Activated T-helper 17 cell treated with anti-CD3 and anti-CD28 coated beads, Interleukin-2, amount 50 U/mL, for 72 hours (primary cell): ENCODE data around the gene SCARF2. TPM values are rescaled to one million over a fixed set of nuclear protein-coding genes. Genes with fewer than 3 reads are reported as not detected.
"Not testable (repeated sequence)": the region's sequence is repeated elsewhere in the genome, so short reads cannot be mapped to it uniquely, and the experiment has no call there.

ENCODE experiments used
- ATAC-seq: fragments of 150-1000 bp; cut with Tn5 transposase; replicated peaks from 2 replicates; pipeline ENCODE4 v1.10.0; 2021; ENCODE audit warnings: mild to moderate bottlenecking, moderate library complexity
- H3K27ac Mint-ChIP-seq: one replicate; pipeline ENCODE4 v1.8.0; 2022; ENCODE audit warnings: mixed read lengths
- H3K27me3 Mint-ChIP-seq: one replicate; pipeline ENCODE4 v1.8.0; 2022; ENCODE audit warnings: mixed read lengths
- H3K36me3 Mint-ChIP-seq: one replicate; pipeline ENCODE4 v1.8.0; 2022; ENCODE audit warnings: low read depth, mild to moderate bottlenecking, mixed read lengths
- H3K4me1 Mint-ChIP-seq: one replicate; pipeline ENCODE4 v1.8.0; 2022; ENCODE audit warnings: mixed read lengths
- H3K4me3 Mint-ChIP-seq: one replicate; pipeline ENCODE4 v1.8.0; 2022; ENCODE audit warnings: mild to moderate bottlenecking, mixed read lengths
- H3K9me3 Mint-ChIP-seq: one replicate; pipeline ENCODE4 v1.8.0; 2022; ENCODE audit warnings: mixed read lengths
- total RNA-seq, 2 donors: library from RNA; stranded (reverse); gene quantifications; one replicate each; pipeline ENCODE4 v1.2.3, GENCODE V29; 2022

Gene SCARF2
- total RNA-seq, 2 donors from 2014 or later = 0.43 to 1.5 TPM

DNA sequence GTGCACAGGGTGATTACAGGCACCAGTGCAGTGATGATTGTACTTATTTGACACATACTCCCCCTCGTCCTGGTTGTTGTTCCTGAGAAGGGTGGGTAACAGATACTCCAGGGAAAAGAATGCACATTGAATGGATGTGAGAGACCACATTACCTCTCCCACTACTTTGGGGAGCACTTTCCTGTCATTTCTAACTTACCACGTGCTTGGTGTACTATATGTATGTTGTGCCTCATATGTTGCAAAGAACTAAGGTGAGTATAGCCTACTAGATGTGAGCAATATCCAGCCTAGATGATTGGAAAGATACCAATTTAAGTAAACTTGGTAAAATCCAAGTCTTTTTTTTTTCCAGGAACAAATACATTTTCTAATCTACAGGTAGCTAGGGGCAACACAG lies 14.3 kb upstream of the SCARF2 start:
- peaks cover 11% of the 10 kb centered on the region for H3K4me1 Mint-ChIP-seq
- no peak overlapping the region for H3K27ac Mint-ChIP-seq
- H3K9me3 Mint-ChIP-seq = no peaks in the 10 kb centered on the region
- H3K36me3 Mint-ChIP-seq = peaks cover 23% of the 10 kb centered on the region
- ATAC-seq = no peak
- H3K4me3 Mint-ChIP-seq = no peak overlapping the region
- H3K27me3 Mint-ChIP-seq = no peaks in the 10 kb centered on the region

DNA sequence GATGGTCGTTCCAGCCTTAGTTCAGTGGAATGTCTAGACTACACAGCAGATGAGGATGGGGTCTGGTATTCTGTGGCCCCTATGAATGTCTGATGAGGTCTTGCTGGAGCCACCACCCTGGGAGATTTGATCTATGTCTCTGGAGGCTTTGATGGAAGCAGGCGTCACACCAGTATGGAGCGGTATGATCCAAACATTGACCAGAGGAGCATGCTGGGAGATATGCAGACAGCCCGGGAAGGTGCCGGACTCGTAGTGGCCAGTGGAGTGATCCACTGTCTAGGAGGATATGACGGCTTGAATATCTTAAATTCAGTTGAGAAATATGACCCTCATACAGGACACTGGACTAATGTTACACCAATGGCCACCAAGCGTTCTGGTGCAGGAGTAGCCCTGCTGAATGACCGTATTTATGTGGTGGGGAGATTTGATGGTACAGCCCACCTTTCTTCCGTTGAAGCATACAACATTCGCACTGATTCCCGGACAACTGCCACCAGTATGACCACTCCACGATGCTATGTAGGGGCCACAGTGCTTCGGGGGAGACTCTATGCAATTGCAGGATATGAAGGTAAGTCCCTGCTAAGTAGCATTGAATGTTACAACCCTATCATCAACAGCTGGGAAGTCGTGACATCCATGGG lies 13.6 kb upstream of the SCARF2 start:
- H3K27ac Mint-ChIP-seq, H3K27me3 Mint-ChIP-seq, H3K4me3 Mint-ChIP-seq, H3K4me1 Mint-ChIP-seq, H3K9me3 Mint-ChIP-seq, ATAC-seq: not testable (repeated sequence)
- H3K36me3 Mint-ChIP-seq = peaks cover 23% of the 10 kb centered on the region

DNA sequence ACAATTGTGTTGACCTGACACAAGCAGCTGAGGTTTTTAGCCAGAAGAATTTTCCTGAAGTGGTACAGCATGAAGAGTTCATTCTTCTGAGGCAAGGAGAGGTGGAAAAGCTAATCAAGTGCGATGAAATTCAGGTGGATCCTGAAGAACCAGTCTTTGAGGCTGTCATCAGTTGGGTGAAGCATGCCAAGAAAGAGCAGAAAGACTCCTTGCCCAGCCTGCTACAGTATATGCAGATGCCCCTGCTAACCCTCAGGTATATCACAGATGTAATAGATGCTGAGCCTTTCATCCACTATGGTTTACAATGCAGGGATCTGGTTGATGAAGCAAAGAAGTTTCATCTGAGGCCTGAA lies 12.9 kb upstream of the SCARF2 start:
- no peak for ATAC-seq
- H3K4me1 Mint-ChIP-seq = no peaks in the 10 kb centered on the region
- no peak overlapping the region for H3K27ac Mint-ChIP-seq
- H3K4me3 Mint-ChIP-seq = no peak overlapping the region
- H3K36me3 Mint-ChIP-seq = peaks cover 23% of the 10 kb centered on the region
- no peaks in the 10 kb centered on the region for H3K9me3 Mint-ChIP-seq
- H3K27me3 Mint-ChIP-seq = no peaks in the 10 kb centered on the region

DNA sequence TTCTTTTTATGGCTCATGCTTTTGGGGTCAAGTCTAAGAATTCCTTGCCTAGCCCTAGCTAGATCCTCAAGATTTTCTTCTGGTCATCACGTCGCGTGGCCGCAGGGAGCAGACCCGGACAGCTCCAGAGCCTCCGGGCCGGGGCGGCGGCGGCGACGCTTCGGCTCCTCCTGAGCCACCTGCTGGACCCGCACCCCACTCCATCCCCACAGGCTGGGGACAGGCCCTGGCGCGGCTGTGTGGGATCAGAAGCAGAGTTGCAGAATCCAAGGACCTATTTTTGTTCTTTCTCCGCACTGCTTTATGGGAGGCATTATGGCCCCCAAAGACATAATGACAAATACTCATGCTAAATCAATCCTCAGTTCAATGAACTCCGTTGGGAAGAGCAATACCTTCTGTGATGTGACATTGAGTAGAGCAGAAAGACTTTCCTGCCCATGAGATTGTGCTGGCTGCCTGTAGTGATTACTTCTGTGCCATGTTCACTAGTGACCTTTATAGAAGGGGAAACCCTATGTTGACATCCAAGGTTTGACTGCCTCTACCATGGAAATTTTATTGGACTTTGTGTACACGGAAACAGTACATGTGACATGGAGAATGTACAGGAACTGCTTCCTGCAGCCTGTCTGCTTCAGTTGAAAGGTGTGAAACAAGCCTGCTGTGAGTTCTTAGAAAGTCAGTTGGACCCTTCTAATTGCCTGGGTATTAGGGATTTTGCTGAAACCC lies 12.4 kb upstream of the SCARF2 start:
- Mint-ChIP-seq H3K36me3 (peaks cover 25% of the 10 kb centered on the region), H3K27ac (no peak overlapping the region), H3K9me3 (no peaks in the 10 kb centered on the region), H3K27me3 (no peaks in the 10 kb centered on the region), H3K4me3 (no peak overlapping the region), H3K4me1 (no peaks in the 10 kb centered on the region)
- ATAC-seq = no peak

DNA sequence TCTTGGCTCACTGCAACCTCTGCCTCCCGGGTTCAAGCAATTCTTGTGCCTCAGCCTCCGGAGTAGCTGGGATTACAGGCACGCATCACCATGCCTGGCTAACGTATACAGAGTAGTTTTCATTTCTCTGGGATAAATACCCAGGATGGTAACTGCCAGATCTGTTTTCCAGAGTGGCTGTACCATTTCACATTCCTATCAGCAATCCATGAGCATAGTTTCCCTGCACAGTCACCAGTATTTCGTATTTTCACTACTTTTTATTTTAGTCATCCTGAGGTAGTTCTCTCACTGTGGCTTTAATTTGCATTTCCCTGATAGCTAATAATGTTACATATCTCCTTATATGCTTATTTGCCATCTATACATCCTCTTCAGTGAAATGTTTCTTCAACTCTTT lies 11.0 kb upstream of the SCARF2 start:
- peak; percentile 16 for ATAC-seq
- Mint-ChIP-seq H3K4me1 (no peaks in the 10 kb centered on the region), H3K9me3 (no peaks in the 10 kb centered on the region), H3K27me3 (no peaks in the 10 kb centered on the region), H3K27ac (no peak overlapping the region), H3K4me3 (no peak overlapping the region), H3K36me3 (peaks cover 33% of the 10 kb centered on the region)

DNA sequence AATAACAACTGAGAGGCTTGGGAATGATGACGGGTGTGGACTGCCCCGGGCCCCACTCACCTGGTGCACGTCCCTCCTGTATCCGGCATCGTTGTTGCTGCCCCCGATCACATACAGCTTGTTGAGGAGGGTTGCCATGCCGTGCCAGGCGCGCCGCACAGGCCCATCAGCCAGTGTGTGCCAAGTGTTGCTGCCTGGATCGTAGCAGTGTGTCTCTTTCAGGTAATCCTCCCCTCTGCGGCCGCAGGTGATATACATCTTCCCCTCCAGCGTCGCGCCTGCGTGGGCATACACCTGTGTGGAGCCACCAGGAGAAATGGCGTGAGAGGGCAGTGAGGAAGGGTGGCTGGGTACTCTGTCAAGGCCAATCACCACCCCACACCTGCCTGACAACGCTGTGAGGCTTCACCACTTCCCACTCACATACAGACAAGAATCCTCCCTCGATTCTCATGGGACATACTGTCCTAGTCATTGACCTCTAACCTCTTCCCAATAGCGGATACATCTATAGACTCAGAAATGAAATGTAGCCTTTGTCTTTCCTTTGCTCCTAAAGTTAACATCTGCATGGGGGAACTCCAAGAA lies 8.9 kb upstream of the SCARF2 start:
- no peak overlapping the region for H3K27ac Mint-ChIP-seq
- no peaks in the 10 kb centered on the region for H3K27me3 Mint-ChIP-seq
- H3K9me3 Mint-ChIP-seq = no peaks in the 10 kb centered on the region
- peaks cover 48% of the 10 kb centered on the region for H3K36me3 Mint-ChIP-seq
- no peak for ATAC-seq
- no peak overlapping the region for H3K4me3 Mint-ChIP-seq
- no peaks in the 10 kb centered on the region for H3K4me1 Mint-ChIP-seq

DNA sequence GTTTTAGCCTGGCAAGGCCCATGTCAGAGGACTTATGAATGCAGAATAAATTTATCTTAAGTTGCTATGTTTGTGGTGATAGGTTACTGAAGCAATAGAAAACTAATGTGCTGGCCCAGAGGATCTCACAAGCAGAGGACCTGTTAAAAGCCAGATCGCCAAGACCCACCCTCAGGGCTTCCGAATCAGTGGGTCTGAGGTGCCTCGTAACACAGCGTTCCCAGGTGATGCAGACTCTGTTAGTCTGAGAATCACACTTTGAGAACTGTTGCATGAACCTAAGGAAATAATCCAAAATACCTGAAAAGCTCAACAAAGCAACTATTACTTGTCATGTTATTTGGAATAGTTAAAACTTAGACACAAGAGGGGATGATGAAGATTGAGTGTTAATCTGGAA lies 6.7 kb upstream of the SCARF2 start:
- Mint-ChIP-seq H3K9me3 (no peaks in the 10 kb centered on the region), H3K27ac (no peak overlapping the region), H3K4me3 (no peak overlapping the region), H3K27me3 (no peaks in the 10 kb centered on the region), H3K4me1 (no peaks in the 10 kb centered on the region), H3K36me3 (peaks cover 48% of the 10 kb centered on the region)
- no peak for ATAC-seq

DNA sequence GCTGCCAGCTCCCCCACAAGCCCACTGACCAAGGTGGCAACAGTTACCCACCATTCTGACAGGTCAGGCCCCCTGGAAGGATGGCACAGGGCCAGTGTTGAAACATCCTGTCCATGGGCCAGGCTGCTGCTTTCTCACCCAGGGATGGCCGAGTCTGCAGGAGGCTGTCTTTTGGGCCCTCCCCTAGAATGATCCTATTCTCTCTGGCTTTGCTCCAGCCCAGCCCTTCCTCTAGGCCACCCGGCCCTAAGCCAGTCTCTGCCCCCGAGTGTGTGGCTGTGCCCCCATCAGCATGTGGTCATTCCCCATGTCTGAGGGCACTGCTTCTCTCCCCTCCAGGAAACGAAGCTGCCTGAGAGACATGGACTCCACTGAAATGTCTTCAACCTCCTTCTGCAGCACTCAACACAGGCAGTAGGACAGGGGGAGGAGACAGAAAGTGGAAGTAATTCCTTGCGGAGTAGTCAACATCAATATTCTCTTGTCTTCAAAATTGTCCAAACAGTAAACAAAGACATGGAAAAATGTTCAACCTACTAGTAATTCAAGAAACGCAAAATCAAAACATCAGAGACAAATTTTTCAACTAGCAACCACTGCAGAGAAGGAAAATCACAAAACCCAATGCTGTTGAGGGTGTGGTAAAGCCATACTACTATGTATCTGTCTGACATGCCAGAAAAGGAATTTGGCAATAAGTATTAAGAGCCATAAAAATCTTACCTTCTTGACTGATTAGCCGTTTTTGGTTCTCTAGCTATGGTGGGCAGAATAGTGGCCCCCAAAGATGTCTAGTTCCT lies 5.1 kb upstream of the SCARF2 start:
- peaks cover 5% of the 10 kb centered on the region for H3K27me3 Mint-ChIP-seq
- no peak for ATAC-seq
- H3K36me3 Mint-ChIP-seq = peaks cover 48% of the 10 kb centered on the region
- H3K4me1 Mint-ChIP-seq = no peaks in the 10 kb centered on the region
- H3K27ac Mint-ChIP-seq = no peak overlapping the region
- no peaks in the 10 kb centered on the region for H3K9me3 Mint-ChIP-seq
- no peak overlapping the region for H3K4me3 Mint-ChIP-seq

DNA sequence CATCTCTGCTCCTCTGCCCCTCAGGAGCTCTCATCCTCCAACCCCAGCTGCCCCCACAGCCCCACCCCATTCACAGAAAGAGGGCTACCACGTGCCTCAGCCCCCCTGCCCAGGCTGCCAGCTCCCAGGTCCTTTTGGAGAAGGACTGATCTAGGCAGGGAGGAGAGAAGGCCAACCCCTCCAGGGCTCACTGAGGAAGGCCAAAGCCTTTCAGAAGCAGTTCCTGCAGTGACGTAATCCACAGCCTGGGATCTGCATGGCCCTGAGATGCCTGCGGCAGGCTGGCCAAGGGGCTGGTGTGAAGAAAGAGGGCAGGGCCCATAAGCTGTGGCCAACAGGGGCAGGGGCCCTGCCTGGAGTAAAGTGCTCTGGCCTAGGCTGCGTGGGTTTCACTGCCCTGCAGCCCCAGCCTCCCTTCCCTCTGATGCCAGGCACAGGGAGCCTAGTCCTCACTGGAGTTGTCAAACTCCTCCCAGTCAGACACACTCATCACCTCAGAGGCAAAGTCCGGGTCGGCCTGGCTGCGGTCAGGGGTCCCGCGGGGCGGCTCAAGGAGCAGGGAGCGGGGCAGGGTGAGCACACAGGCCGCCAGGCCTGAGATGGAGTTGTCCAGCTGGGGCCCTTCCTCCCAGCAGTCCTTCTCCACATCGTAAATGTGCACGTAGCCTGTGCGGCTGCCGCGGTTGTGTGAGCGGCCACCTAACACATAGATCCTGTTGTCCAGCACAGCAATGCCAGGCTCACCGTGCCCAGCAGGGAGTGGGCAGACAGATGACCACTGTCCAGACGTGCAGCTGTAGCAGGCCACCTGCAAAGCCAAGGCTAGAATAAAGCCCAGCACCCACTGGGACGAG lies 4.2 kb upstream of the SCARF2 start:
- H3K27ac Mint-ChIP-seq = no peak overlapping the region
- no peak for ATAC-seq
- no peaks in the 10 kb centered on the region for H3K9me3 Mint-ChIP-seq
- no peak overlapping the region for H3K4me3 Mint-ChIP-seq
- H3K27me3 Mint-ChIP-seq = peaks cover 9% of the 10 kb centered on the region
- H3K36me3 Mint-ChIP-seq = peaks cover 51% of the 10 kb centered on the region
- H3K4me1 Mint-ChIP-seq = peaks cover 4% of the 10 kb centered on the region

DNA sequence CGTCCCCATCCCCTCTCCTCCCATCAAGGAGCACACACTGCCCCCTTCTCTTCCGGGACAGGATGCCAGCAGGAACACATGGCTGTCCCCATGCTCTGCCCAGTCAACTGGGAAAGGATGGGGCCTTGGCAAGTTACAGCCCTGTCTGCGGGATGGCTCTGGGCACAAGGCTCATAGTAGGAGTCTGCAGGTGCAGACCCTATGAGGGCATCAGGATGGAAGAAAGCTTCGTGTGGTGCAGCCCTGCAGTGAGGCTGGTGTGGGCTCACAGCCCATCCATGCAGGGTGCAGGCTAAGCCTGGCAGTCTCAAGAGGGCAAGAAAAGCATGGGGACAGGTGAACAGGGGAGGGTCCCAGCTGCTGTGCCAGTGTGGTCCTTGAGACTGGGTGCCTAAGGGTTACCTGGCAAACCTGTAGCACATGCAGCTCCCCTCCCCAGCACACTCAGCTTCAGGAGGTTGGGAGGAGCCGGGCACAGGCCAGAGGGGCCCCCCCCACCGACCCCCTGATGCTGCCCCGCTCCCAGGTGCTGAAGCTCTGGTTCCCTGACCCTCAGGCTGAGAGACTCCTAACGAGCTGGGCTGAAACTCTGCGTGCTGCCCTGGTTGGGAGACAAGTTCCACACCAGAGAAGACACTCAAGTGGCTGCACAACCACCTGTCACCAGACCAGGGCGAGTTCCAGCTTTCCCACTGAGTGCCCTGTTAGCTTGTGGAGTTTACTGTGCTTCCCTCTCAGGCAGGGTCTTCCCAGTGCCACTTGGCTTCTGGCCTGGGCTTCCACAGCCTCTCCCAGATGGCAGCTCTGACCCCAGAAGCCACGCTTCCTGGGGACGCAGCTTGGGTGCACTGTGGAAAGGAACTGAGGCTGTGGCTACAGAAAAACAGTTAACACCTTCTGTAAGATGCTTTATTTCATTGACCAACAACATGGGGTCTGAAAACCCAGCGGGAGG lies 3.3 kb upstream of the SCARF2 start:
- no peaks in the 10 kb centered on the region for H3K9me3 Mint-ChIP-seq
- H3K36me3 Mint-ChIP-seq = peaks cover 43% of the 10 kb centered on the region
- H3K4me1 Mint-ChIP-seq = peaks cover 6% of the 10 kb centered on the region
- H3K4me3 Mint-ChIP-seq = no peak overlapping the region
- peaks cover 11% of the 10 kb centered on the region for H3K27me3 Mint-ChIP-seq
- no peak for ATAC-seq
- H3K27ac Mint-ChIP-seq = no peak overlapping the region

DNA sequence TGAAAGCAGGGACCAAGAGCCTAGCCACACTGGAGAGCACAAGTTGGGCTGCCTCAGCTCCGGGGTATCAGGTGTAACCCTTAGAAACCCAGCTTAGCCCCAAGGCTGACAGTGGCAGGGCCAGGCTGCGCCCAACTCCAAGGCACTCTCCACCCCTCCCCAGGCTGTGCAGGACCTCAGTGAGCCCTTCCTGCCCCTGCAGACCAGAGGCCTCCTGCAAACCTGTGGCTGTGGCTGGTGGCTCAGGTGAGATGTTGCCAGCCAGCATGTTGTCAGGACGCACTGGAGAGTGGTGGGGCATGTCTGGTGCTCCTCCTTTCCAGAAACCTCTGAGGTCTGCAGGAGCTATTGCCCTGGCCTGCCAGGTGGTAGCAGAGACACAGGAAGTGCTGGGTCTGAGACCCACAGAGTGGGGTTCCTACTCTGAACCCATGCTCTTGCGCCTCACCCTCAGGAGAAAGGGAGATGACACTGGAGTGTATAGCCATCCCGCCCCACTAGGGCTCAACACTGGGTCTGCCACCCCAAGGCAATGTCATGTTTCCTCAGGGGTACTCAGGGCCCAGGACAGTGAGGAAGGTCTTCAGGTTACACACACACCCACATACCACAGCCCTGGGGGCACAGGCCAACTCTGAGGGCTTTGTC lies 2.4 kb upstream of the SCARF2 start:
- Mint-ChIP-seq H3K27me3 (peaks cover 19% of the 10 kb centered on the region), H3K4me3 (no peak overlapping the region), H3K9me3 (no peaks in the 10 kb centered on the region), H3K4me1 (peaks cover 6% of the 10 kb centered on the region), H3K36me3 (peaks cover 35% of the 10 kb centered on the region), H3K27ac (no peak overlapping the region)
- no peak for ATAC-seq

DNA sequence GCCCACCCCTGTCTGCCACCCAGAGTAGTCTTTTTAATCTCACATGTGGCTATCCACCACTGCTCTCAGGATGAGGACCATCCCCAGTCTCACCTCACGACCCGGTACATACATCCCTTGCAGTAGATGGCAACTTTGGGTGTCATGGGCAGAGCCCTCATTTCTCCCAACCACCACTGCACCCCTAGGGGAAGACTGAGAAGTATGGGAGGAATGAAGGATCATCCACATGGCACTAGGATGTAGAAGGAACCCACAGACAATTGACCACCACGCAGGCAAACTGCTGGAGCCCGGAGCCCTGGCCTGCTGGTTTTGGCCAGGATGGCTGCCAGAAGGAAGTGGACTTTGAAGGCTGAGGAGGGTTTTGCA lies 1.9 kb upstream of the SCARF2 start:
- ATAC-seq = no peak
- no peak overlapping the region for H3K27ac Mint-ChIP-seq
- no peaks in the 10 kb centered on the region for H3K9me3 Mint-ChIP-seq
- peaks cover 6% of the 10 kb centered on the region for H3K4me1 Mint-ChIP-seq
- H3K4me3 Mint-ChIP-seq = no peak overlapping the region
- peaks cover 23% of the 10 kb centered on the region for H3K27me3 Mint-ChIP-seq
- peaks cover 30% of the 10 kb centered on the region for H3K36me3 Mint-ChIP-seq
